Neural cell (in vitro differentiated cells): ENCODE results near the gene AOAH. TPM values are rescaled to one million over a fixed set of nuclear protein-coding genes. Genes with fewer than 3 reads are reported as not detected.
"Not testable (repeated sequence)": the region's sequence is repeated elsewhere in the genome, so short reads cannot be mapped to it uniquely, and the experiment has no call there.

Experiments used
- H2AFZ ChIP-seq: fragments of 200-600, 300-800 bp; sonication (generic), shearing (Covaris generic); 2 replicates; pipeline ENCODE4 v1.6.0; 2014; ENCODE audit warnings: low read depth, mild to moderate bottlenecking, antibody characterized with exemption, low read length, moderate library complexity
- H3F3A ChIP-seq: fragments of 200-600 bp; shearing (Covaris generic); 2 replicates; pipeline ENCODE4 v1.6.1; 2016; ENCODE audit warnings: mild to moderate bottlenecking, moderate library complexity, mixed read lengths, antibody characterized with exemption, low read length; ENCODE audit not compliant: insufficient read depth, poor library complexity, severe bottlenecking
- H3K27ac ChIP-seq: fragments of 200-600, 300-800 bp; sonication (generic), shearing (Covaris generic); 2 replicates; pipeline ENCODE4 v1.5.1; 2014; ENCODE audit warnings: mild to moderate bottlenecking, low read length, moderate library complexity
- H3K27me3 ChIP-seq: fragments of 300-800, 200-600 bp; sonication (generic), shearing (Covaris generic); 2 replicates; pipeline ENCODE4 v1.6.0; 2014; ENCODE audit warnings: mild to moderate bottlenecking, low read depth, low read length, moderate library complexity; ENCODE audit not compliant: insufficient read depth
- H3K36me3 ChIP-seq: fragments of 300-800, 200-600 bp; sonication (generic), shearing (Covaris generic); 2 replicates; pipeline ENCODE4 v1.5.1; 2014; ENCODE audit warnings: mild to moderate bottlenecking, antibody characterized with exemption, low read length, moderate library complexity; ENCODE audit not compliant: insufficient read depth
- H3K4me2 ChIP-seq: fragments of 300-800, 200-600 bp; sonication (generic), shearing (Covaris generic); 2 replicates; pipeline ENCODE4 v1.6.0; 2014; ENCODE audit warnings: mild to moderate bottlenecking, low read length
- H3K4me3 ChIP-seq: fragments of 300-800, 200-600 bp; sonication (generic), shearing (Covaris generic); 2 replicates; pipeline ENCODE4 v1.5.1; 2014; ENCODE audit warnings: mild to moderate bottlenecking, low read length, moderate library complexity
- H3K79me2 ChIP-seq: fragments of 200-600 bp; shearing (Covaris generic); replicated peaks from 2 replicates; pipeline ENCODE4 v1.6.0; 2014; ENCODE audit warnings: mild to moderate bottlenecking, low read length, moderate library complexity; ENCODE audit not compliant: insufficient read depth
- H3K9ac ChIP-seq: fragments of 300-800, 200-600 bp; sonication (generic), shearing (Covaris generic); 2 replicates; pipeline ENCODE4 v1.6.1; 2016; ENCODE audit warnings: mild to moderate bottlenecking, low read length, mixed read lengths
- H3K9me2 ChIP-seq: fragments of 200-600 bp; shearing (Covaris generic); 2 replicates; pipeline ENCODE4 v1.6.1; 2016; ENCODE audit warnings: mild to moderate bottlenecking, low read length, mixed read lengths; ENCODE audit not compliant: insufficient read depth
- H3K9me3 ChIP-seq: fragments of 200-600, 300-800 bp; sonication (generic), shearing (Covaris generic); 2 replicates; pipeline ENCODE4 v1.6.1; 2016; ENCODE audit warnings: mild to moderate bottlenecking, mixed run types, low read length, moderate library complexity, mixed read lengths
- H4K20me1 ChIP-seq: fragments of 200-600 bp; shearing (Covaris generic); 2 replicates; pipeline ENCODE4 v1.6.1; 2016; ENCODE audit warnings: mild to moderate bottlenecking, mixed run types; ENCODE audit not compliant: insufficient read depth
- EP300 ChIP-seq: fragments of 450-650 bp; conservative IDR thresholded peaks from 2 replicates; pipeline ENCODE4 v1.6.1; 2014; ENCODE audit warnings: antibody characterized with exemption, mild to moderate bottlenecking, moderate library complexity; ENCODE audit not compliant: poor library complexity, severe bottlenecking
- EZH2 ChIP-seq: fragments of 200-600, 300-800 bp; shearing (Covaris generic), sonication (generic); IDR thresholded peaks from 2 replicates; pipeline ENCODE4 v1.6.1; 2014; ENCODE audit warnings: antibody characterized with exemption, low read length, borderline replicate concordance, mild to moderate bottlenecking; ENCODE audit not compliant: insufficient read depth, poor library complexity, severe bottlenecking
- MXI1 ChIP-seq: fragments of 450-650 bp; conservative IDR thresholded peaks from 2 replicates; pipeline ENCODE4 v1.6.1; 2014; ENCODE audit warnings: antibody characterized with exemption, mild to moderate bottlenecking; ENCODE audit not compliant: poor library complexity, severe bottlenecking
- POLR2AphosphoS5 ChIP-seq: IDR thresholded peaks from 2 replicates; pipeline ENCODE4 v1.6.1; 2012
- RAD21 ChIP-seq: fragments of 450-650 bp; conservative IDR thresholded peaks from 2 replicates; pipeline ENCODE4 v1.6.1; 2014; ENCODE audit warnings: antibody characterized with exemption, mild to moderate bottlenecking, moderate library complexity
- SMC3 ChIP-seq: fragments of 450-650 bp; conservative IDR thresholded peaks from 2 replicates; pipeline ENCODE4 v1.6.1; 2014; ENCODE audit warnings: antibody characterized with exemption, mild to moderate bottlenecking, moderate library complexity; ENCODE audit not compliant: poor library complexity
- TAF1 ChIP-seq: IDR thresholded peaks from 2 replicates; pipeline ENCODE4 v1.6.1; 2012; ENCODE audit warnings: low read depth
- polyA plus RNA-seq: library from polyadenylated mRNA; depleted of rRNA; stranded (reverse); fragments of >200 nt; gene quantifications from 2 replicates; pipeline ENCODE4 v1.2.3, GENCODE V29; 2014
- TF ChIP-seq, protein P1 (sequence below): fragments of 450-650 bp; IDR thresholded peaks from 2 replicates; pipeline ENCODE4 v1.5.1; 2014; ENCODE audit warnings: antibody characterized with exemption, mild to moderate bottlenecking, moderate library complexity; ENCODE audit not compliant: poor library complexity, severe bottlenecking
- TF ChIP-seq, protein P2 (sequence below): IDR thresholded peaks from 2 replicates; pipeline ENCODE4 v1.6.1; 2012; ENCODE audit warnings: borderline replicate concordance

AOAH gene
- polyA plus RNA-seq, 1 donor from 2014 or later: 4.3 TPM

DNA sequence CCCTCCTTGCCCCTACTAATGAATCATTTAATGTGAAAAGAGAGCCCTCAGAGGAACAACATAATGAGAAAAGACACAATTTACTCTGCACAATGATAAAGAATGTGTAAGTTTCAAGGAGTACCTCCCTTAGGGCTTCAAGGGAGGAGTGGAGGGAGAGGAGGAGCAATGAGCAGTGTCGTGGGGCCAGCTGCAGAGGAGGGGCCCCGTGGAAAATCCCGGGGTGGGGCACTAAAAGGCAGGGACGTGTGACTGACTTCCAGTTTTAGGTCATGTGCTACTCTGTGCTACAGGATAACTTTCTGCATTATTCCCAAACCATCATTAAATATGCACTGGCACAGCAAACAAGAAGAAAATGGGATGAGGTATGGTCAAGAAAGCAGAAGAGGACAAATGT is 226.5 kb downstream of the AOAH start:
- TF ChIP-seq EP300 (no peak), EZH2 (no peak)
- no peak overlapping the region for H3K4me2 ChIP-seq
- H3K9me2 ChIP-seq: no peaks in the 10 kb centered on the region
- no peak overlapping the region for H3K4me3 ChIP-seq
- H4K20me1 ChIP-seq: no peaks in the 10 kb centered on the region
- no peak overlapping the region for H3K27ac ChIP-seq
- H3K9ac ChIP-seq: no peak overlapping the region
- no peaks in the 10 kb centered on the region for H3F3A ChIP-seq
- H3K9me3 ChIP-seq: no peaks in the 10 kb centered on the region
- H2AFZ ChIP-seq: no peak overlapping the region
- no peaks in the 10 kb centered on the region for H3K27me3 ChIP-seq
- no peaks in the 10 kb centered on the region for H3K79me2 ChIP-seq
- H3K36me3 ChIP-seq: no peaks in the 10 kb centered on the region

DNA sequence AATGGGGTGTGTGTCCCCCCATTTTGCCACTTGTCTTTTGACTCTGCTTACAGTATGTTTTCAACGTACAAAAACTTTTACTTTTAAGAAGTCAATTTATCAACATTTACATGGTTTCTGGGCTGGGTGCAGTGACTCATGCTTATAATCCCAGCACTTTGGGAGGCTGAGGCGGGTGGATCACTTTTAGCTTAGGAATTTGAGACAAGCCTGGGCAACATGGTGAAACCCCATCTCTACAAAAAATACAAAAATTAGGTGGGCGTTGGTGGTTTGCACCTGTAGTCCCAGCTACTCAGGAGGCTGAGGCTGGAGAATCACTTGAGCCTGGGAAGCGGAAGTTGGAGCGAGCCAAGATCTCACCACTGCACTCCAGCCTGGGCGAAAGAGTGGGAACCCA is 227.1 kb downstream of the AOAH start:
- not testable (repeated sequence) for H3K9me2 ChIP-seq, H3K9me3 ChIP-seq, H3K27ac ChIP-seq, H3K9ac ChIP-seq, H3K27me3 ChIP-seq, H3K36me3 ChIP-seq, H3F3A ChIP-seq, H2AFZ ChIP-seq, H3K79me2 ChIP-seq, H3K4me2 ChIP-seq, H4K20me1 ChIP-seq, H3K4me3 ChIP-seq

DNA sequence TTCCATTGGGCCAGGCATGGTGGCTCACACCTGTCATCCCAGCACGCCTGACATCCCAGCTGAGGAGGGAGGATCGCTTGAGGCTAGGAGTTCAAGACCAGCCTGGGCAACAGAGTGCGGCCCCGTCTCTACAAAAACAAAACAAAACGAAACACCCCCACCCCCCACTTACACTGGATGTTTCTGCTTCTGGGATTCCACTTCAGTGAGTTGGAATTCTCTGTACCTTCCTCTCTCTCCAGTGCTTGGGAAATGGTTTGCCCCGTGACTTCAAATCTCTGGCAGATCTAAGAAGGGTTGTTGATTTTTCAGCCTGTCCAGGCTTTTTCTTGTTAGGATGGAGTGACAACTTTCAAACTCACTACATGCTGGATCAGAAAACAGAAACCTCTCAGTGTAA is 227.7 kb downstream of the AOAH start:
- H3K9me2 ChIP-seq: no peaks in the 10 kb centered on the region
- no peaks in the 10 kb centered on the region for H3K36me3 ChIP-seq
- TF ChIP-seq EP300: no peak
- no peak for TF ChIP-seq SMC3
- no peaks in the 10 kb centered on the region for H3F3A ChIP-seq
- H2AFZ ChIP-seq: no peak overlapping the region
- H3K4me3 ChIP-seq: no peak overlapping the region
- no peaks in the 10 kb centered on the region for H3K79me2 ChIP-seq
- H3K9ac ChIP-seq: no peak overlapping the region
- H3K27me3 ChIP-seq: no peaks in the 10 kb centered on the region
- H3K27ac ChIP-seq: no peak overlapping the region
- no peak overlapping the region for H3K4me2 ChIP-seq
- no peaks in the 10 kb centered on the region for H3K9me3 ChIP-seq
- no peaks in the 10 kb centered on the region for H4K20me1 ChIP-seq

DNA sequence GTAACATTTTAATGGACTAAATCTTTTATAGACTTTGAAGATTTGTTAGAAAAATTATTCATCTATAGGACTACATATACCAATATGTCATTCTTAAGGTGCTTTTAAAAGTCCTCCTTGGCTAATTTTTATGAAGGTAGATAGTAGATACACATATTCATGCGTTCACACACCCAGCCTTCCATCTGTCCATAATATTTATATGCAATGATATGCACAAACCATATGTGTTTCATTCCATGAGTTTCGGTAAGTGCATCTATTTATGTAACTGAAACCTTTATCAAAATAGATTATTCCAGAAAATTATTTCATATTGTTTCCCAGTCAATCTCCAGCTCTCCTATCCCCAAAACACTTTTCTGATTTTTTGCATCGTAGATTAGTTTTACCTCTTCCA is 233.0 kb downstream of the AOAH start:
- TF ChIP-seq MXI1 (no peak), EP300 (no peak), POLR2AphosphoS5 (no peak), RAD21 (no peak), SMC3 (no peak), TAF1 (no peak), EZH2 (no peak)
- TF ChIP-seq, protein P1, sequence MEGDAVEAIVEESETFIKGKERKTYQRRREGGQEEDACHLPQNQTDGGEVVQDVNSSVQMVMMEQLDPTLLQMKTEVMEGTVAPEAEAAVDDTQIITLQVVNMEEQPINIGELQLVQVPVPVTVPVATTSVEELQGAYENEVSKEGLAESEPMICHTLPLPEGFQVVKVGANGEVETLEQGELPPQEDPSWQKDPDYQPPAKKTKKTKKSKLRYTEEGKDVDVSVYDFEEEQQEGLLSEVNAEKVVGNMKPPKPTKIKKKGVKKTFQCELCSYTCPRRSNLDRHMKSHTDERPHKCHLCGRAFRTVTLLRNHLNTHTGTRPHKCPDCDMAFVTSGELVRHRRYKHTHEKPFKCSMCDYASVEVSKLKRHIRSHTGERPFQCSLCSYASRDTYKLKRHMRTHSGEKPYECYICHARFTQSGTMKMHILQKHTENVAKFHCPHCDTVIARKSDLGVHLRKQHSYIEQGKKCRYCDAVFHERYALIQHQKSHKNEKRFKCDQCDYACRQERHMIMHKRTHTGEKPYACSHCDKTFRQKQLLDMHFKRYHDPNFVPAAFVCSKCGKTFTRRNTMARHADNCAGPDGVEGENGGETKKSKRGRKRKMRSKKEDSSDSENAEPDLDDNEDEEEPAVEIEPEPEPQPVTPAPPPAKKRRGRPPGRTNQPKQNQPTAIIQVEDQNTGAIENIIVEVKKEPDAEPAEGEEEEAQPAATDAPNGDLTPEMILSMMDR: no peak
- TF ChIP-seq, protein P2, sequence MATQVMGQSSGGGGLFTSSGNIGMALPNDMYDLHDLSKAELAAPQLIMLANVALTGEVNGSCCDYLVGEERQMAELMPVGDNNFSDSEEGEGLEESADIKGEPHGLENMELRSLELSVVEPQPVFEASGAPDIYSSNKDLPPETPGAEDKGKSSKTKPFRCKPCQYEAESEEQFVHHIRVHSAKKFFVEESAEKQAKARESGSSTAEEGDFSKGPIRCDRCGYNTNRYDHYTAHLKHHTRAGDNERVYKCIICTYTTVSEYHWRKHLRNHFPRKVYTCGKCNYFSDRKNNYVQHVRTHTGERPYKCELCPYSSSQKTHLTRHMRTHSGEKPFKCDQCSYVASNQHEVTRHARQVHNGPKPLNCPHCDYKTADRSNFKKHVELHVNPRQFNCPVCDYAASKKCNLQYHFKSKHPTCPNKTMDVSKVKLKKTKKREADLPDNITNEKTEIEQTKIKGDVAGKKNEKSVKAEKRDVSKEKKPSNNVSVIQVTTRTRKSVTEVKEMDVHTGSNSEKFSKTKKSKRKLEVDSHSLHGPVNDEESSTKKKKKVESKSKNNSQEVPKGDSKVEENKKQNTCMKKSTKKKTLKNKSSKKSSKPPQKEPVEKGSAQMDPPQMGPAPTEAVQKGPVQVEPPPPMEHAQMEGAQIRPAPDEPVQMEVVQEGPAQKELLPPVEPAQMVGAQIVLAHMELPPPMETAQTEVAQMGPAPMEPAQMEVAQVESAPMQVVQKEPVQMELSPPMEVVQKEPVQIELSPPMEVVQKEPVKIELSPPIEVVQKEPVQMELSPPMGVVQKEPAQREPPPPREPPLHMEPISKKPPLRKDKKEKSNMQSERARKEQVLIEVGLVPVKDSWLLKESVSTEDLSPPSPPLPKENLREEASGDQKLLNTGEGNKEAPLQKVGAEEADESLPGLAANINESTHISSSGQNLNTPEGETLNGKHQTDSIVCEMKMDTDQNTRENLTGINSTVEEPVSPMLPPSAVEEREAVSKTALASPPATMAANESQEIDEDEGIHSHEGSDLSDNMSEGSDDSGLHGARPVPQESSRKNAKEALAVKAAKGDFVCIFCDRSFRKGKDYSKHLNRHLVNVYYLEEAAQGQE: no peak

More for the DNA sequence above, 233.0 kb downstream of the AOAH start:
- Histone ChIP-seq H3K79me2 (no peaks in the 10 kb centered on the region), H2AFZ (no peak overlapping the region), H3K9me2 (no peaks in the 10 kb centered on the region), H4K20me1 (peaks cover 3% of the 10 kb centered on the region), H3K4me2 (no peak overlapping the region), H3K9me3 (no peaks in the 10 kb centered on the region), H3K27ac (no peak overlapping the region), H3K9ac (no peak overlapping the region), H3K4me3 (no peak overlapping the region), H3K36me3 (no peaks in the 10 kb centered on the region), H3K27me3 (no peaks in the 10 kb centered on the region), H3F3A (no peaks in the 10 kb centered on the region)
